GM18861 (cell line): ENCODE measurements around the gene ELL2.

ENCODE experiments used
- ATAC-seq: cut with Tn5 transposase; IDR thresholded peaks from one replicate; pipeline ENCODE4 v1.9.1; 2021; ENCODE audit not compliant: unreplicated experiment

The ELL2 gene

GRCh38 chr5:95983509-95983908 is 21.9 kb upstream of the ELL2 start:
- ATAC-seq, result no peak

DNA sequence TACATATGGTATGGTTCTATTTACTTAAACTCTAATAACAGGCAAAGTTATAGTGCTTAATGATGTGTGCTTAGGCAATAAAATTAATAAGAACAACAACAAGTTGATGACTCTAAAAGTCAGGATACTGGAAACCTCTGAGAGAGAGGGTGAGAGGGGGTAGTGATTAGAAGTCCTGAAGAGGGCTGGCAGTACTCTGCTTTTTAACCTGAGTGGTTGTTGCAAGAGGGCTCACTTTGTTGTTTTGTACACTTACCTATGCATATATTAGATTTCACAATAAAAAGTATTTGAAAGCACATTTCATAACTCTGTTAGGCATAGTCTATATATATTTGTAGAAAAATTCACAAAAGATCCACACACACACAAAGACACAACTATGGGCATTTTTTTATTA is 21.4 kb upstream of the ELL2 start:
- no peak for ATAC-seq

GRCh38 chr5:95976606-95977005 is 15.0 kb upstream of the ELL2 start:
- no peak for ATAC-seq

DNA sequence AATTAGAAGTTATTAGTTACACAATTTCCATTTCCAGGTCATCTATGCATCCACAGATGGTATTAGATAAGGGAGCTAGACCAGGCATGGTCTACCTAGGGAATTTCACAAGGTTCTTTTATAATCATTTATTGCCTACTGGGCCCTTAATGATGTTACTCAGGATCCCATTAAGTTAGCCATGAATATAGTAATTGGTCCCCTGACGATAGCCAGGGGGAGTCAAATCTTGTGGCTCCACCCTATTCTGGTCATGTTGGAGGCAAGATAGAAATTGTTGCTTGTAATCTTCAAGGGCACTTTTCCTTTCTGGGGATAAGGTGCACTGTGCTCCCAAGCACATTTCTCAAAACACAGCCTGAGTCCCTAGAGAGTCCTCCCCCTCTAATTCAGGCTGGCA is 14.1 kb upstream of the ELL2 start:
- ATAC-seq, result no peak

- ATAC-seq, result peak; percentile 93
These were observed 12.2 kb upstream of the ELL2 start for GRCh38 chr5:95973793-95974325.

DNA sequence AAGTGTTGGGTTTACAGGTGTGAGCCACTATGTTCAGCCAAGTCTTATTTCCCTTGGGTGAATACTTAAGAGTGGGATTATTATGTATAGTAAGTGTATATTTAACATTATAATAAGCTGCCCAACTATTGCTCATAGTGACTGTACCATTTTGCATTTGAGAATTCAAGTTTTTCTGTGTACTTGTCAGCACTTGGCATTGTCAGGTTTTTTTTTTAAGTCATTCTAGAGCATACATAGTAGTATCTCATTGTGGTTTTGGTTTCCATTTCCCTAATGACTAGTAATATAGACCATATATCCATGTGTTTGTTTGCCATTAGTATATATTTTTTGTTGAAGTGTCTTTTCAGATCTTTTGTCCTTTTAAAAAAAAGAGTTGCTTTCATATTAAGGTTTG is 10.5 kb upstream of the ELL2 start:
- ATAC-seq, result no peak

GRCh38 chr5:95970359-95970704 is 8.7 kb upstream of the ELL2 start:
- ATAC-seq, result no peak

GRCh38 chr5:95969651-95970358 is 8.2 kb upstream of the ELL2 start:
- no peak for ATAC-seq

DNA sequence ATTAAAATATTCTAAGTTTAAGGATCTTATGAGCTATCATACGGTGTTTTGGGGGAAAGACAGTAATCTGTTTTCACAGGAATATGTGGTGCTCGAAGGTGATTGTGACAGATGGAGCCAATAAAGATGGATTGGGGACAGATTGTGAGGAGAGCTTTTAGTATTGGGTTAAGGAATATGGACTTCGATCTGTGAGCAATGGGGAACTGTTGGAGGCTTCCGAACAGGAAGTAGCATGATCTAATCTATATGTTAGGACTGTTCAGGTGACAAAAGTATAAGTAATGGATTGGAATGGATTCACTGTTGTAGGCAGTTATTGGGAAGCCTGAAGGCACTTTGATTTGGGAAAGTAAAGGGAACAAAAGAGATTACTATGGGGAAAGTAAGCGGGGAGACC is 7.4 kb upstream of the ELL2 start:
- ATAC-seq, result no peak

GRCh38 chr5:95967236-95967635 is 5.6 kb upstream of the ELL2 start:
- no peak for ATAC-seq

- ATAC-seq, result no peak
These were observed 4.4 kb upstream of the ELL2 start for GRCh38 chr5:95966005-95966404.

- ATAC-seq, result no peak
These were observed 2.2 kb upstream of the ELL2 start for GRCh38 chr5:95963650-95964410.

- ATAC-seq, result no peak
These were observed 1.1 kb upstream of the ELL2 start for GRCh38 chr5:95962785-95963184.

DNA sequence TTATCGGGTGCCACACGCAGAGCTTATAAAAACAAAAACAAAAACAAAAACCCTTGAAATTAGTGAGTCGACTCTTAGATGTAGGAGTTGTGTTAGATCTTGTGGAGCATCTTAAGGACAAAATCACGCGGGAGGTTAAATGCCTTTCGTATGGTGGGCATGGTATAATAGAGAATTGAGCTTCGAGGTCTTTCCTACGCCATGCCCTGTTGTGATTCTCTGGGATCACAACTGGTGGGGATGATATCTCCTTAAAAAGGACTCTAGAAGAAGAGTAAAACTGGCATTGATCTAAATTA is 773 bp upstream of the ELL2 start:
- no peak for ATAC-seq

DNA sequence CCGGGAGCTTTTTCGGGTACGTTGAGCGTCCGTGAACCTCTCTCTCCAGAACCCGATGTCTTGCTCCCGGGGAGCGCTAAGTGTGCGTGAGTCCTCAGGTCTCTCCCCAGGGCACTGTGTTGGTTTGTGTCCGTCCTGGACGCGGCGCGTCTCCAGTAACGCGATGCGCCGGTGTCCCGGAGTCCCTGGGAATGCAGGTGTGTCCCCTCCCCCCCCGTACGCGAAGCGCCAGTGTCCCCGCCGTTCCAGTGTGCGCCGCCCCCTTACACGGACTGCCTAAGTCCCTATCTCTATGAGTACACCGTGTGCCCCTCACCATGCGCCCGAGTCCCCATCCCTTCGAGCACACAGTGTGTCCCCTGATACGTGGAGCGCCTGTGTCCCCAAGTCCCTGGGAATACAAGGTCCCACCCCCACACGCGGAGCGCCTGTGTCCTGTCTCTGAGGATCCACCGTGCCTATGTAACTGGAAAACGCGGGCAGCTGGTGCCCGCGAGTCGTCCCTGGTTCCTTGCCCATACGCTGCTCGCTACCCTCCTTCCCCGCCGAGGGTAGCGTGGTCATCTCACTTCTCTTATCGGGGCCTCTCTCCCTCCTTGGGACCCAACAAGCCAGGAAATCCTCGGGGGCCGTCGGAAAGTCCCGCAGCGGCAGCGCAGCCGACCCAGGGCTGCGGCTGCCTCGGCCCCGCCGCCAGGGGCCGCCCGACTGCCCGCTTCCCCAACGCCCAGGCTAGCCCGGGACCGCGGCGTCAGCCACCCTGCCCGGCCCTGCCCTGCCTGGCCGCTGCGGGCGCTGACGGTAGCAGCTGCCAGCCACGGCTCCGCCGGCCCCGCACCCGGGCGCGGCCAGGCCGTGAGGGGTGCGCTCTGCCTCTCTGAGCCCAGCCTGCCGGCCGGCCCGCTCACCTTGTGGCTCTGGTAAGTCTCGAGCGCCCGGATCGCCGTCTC is 709 bp downstream of the ELL2 start:
- peak; percentile 44 for ATAC-seq

- no peak for ATAC-seq
These were observed 1.6 kb downstream of the ELL2 start for GRCh38 chr5:95959888-95960666.

DNA sequence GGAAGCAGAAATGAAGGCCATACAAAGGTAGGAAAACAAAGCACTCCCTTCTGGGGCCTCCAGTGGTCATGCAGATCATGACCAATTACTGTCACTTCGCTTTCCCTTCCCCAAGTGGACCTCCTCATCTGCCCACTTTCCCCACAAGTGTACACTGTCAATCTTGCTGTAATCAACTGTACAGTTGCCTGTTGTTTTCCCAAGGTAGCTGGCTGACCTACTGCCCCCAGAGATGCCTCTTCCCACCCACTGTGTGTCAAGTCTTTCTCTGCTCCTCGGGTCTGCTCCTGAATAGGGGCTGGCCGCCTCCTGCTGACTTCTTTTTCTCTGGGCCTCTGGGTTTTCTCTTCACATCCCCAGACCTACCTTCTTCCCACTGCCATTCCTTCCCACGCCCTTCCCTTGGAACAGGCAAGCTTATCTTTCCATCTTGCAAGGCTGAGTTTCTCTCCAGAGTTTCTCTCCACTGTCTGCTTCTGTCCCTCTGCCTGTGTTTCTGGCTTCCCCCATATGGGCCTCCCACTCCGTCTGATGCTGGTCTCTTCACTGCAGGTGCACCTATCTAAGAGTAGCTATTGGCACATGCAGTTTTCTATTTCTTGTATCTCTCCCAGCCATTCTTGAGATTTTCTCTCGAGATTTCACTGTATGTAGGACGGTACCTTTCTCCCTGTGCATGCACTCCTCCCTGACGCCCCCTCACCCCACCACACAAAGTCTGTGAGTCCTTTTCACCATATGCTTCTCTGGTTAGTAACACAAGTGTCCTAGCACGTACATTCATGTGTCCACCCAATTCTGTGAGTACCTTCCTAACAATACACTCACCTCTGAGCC is 2.4 kb downstream of the ELL2 start:
- no peak for ATAC-seq

DNA sequence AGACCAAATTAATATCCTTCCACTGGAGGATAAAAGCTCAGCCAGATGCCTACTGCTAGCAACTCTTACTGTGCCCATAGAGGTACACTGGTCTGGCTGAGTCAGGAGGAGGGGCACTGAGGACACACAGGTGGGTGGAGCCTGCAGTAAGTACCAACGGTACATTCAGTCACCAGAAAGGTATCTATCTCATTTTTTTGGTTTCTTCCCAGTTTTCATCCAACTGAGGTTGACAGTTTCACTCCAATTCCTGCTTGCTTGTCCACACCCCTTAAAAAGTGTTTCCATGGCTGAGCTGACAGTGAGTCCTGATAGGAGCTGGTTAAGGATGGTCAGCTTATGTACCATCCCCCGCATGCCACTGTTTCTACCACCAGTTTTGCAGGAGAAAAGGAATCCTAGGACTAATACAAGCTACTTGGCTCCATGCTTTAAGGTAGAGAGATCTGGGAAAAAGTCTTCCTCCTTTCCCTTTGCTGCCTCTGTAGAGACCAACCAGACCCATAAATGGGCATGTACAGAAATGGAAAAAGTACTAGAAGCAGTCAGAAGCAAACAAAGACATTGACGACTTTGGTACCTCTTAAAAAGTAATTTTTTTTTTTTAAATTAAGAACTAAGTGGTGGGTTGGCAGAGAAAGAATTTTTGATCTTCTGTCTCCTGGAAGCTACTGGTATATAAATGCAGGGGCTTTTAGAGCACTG is 3.2 kb downstream of the ELL2 start:
- ATAC-seq, result no peak

DNA sequence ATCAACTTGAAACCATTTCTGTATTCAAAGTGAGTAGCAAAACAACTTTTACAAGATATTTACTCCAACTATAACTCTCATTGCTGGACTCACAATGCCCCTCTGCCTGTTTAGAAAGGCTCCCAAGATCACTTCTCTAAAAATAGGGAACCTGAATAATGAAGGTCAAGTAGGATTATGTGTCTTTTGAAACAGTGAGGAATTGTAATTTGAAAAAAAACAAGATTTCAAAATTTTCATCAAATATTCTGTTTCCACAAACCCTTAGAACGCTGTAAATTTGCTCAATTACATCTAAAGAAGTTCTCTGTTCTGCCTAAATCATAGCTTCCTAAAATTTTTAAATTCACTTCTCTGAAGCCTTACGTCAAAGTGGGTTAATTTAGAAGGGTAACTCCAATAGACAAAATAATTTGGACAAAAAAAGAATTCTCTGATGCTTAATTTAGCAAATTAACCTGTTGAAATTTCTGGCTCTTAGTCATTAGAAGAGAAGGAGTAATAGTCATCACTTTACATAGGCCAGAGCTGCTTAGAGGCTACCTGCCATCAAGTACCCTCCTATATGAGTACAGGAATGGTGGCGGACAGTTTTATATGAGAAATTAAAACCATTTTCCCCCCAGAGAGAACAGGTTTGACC is 4.0 kb downstream of the ELL2 start:
- ATAC-seq, result no peak
